ENCODE data around the gene COTL1. TPM values are rescaled to one million over a fixed set of nuclear protein-coding genes. Genes with fewer than 3 reads are reported as not detected.
A peak's percentile ranks its signal among the peaks of the same experiment; 100 is the strongest.

COTL1 gene
- total RNA-seq, 1 donor from 2014 or later = 487 TPM

- POLR2A ChIA-PET = interaction anchor here (0.5 to 1.0 kb wide), 4 partner anchors 10 to 184 kb away, joined by 3 to 7 read pairs (median 3); no protein-coding TSS in a partner anchor
- ATAC-seq (ENCODE audit: low read depth) (no peak), DNase-seq (no peak)
- Mint-ChIP-seq H3K36me3 (ENCODE audit: low read depth) (no peaks in the 10 kb centered on the region), H3K27me3 (no peaks in the 10 kb centered on the region), H3K9me3 (no peaks in the 10 kb centered on the region), H3K4me1 (peaks cover 16% of the 10 kb centered on the region), H3K27ac (peak overlapping the region; percentile 61), H3K4me3 (no peak overlapping the region)
- TF ChIP-seq CTCF (IDR thresholded peaks at IDR 0.05) = no peak
- CTCF ChIA-PET = interaction anchor here (1.5 kb wide), 1 partner anchor 9 kb away, joined by 3 read pairs; no protein-coding TSS in a partner anchor
- intact Hi-C loops (cut with micrococcal nuclease) = no loop called here
Measured at GRCh38 chr16:84552135-84552534, 65.7 kb downstream of the COTL1 start.

- ATAC-seq (ENCODE audit: low read depth) (no peak), DNase-seq (no peak)
- H3K36me3 Mint-ChIP-seq (ENCODE audit: low read depth) = no peaks in the 10 kb centered on the region
- CTCF ChIA-PET = no interaction called here
- no peaks in the 10 kb centered on the region for H3K27me3 Mint-ChIP-seq
- POLR2A ChIA-PET = no interaction called here
- no peaks in the 10 kb centered on the region for H3K9me3 Mint-ChIP-seq
- H3K4me3 Mint-ChIP-seq = no peak overlapping the region
- intact Hi-C loops (cut with micrococcal nuclease) = no loop called here
- H3K4me1 Mint-ChIP-seq = peaks cover 13% of the 10 kb centered on the region
- no peak for TF ChIP-seq CTCF (IDR thresholded peaks at IDR 0.05)
- no peak overlapping the region for H3K27ac Mint-ChIP-seq
Measured at GRCh38 chr16:84550096-84550495, 67.8 kb downstream of the COTL1 start.

- no peak for ATAC-seq (ENCODE audit: low read depth)
- Mint-ChIP-seq H3K4me3 (no peak overlapping the region), H3K4me1 (peaks cover 19% of the 10 kb centered on the region), H3K27ac (no peak overlapping the region), H3K36me3 (ENCODE audit: low read depth) (no peaks in the 10 kb centered on the region), H3K9me3 (no peaks in the 10 kb centered on the region), H3K27me3 (peaks cover 2% of the 10 kb centered on the region)
- no peak for TF ChIP-seq CTCF (IDR thresholded peaks at IDR 0.05)
- intact Hi-C loops (cut with micrococcal nuclease) = no loop called here
- no peak for DNase-seq
- ChIA-PET POLR2A (interaction anchor here (0.6 kb wide), 1 partner anchor 45 kb away, joined by 4 read pairs; no protein-coding TSS in a partner anchor), CTCF (no interaction called here)
Measured at GRCh38 chr16:84548971-84549844, 68.7 kb downstream of the COTL1 start.

GRCh38 chr16:84548508-84548907 is 69.4 kb downstream of the COTL1 start:
- POLR2A ChIA-PET = interaction anchor here (1.0 kb wide), 1 partner anchor 69 kb away, joined by 6 read pairs; no protein-coding TSS in a partner anchor
- no peaks in the 10 kb centered on the region for H3K9me3 Mint-ChIP-seq

More at GRCh38 chr16:84548508-84548907, 69.4 kb downstream of the COTL1 start:
- no peak for TF ChIP-seq CTCF (IDR thresholded peaks at IDR 0.05)
- intact Hi-C loops (cut with micrococcal nuclease) = no loop called here
- DNase-seq (no peak), ATAC-seq (ENCODE audit: low read depth) (no peak)
- no peak overlapping the region for H3K27ac Mint-ChIP-seq
- no peak overlapping the region for H3K4me3 Mint-ChIP-seq
- H3K27me3 Mint-ChIP-seq = peaks cover 5% of the 10 kb centered on the region
- H3K4me1 Mint-ChIP-seq = peaks cover 20% of the 10 kb centered on the region
- CTCF ChIA-PET = no interaction called here
- no peaks in the 10 kb centered on the region for H3K36me3 Mint-ChIP-seq (ENCODE audit: low read depth)
